DLD1 (cell line): ENCODE data around the gene DDN.

ENCODE experiments used
- in situ Hi-C: cut with HindIII; loops from 2 replicates; pipeline ENCODE4 v1.10.0; 2017; ENCODE audit warnings: low sequenced_read_pairs

Gene DDN

GRCh38 chr12:48985901-48986300, 13.3 kb downstream of the DDN start:
- in situ Hi-C loops = loop anchor here (10.0 kb wide), 1 partner anchor 141 kb away; no protein-coding TSS in a partner anchor

GRCh38 chr12:48985475-48985897, 13.7 kb downstream of the DDN start:
- in situ Hi-C loops = loop anchor here (10.0 kb wide), 1 partner anchor 141 kb away; no protein-coding TSS in a partner anchor

GRCh38 chr12:48982397-48983080, 16.6 kb downstream of the DDN start:
- in situ Hi-C loops = loop anchor here (10.0 kb wide), 1 partner anchor 138 kb away; no protein-coding TSS in a partner anchor

- in situ Hi-C loops = loop anchor here (10.0 kb wide), 1 partner anchor 137 kb away; no protein-coding TSS in a partner anchor
These were observed 17.4 kb downstream of the DDN start for GRCh38 chr12:48981757-48982157.

DNA sequence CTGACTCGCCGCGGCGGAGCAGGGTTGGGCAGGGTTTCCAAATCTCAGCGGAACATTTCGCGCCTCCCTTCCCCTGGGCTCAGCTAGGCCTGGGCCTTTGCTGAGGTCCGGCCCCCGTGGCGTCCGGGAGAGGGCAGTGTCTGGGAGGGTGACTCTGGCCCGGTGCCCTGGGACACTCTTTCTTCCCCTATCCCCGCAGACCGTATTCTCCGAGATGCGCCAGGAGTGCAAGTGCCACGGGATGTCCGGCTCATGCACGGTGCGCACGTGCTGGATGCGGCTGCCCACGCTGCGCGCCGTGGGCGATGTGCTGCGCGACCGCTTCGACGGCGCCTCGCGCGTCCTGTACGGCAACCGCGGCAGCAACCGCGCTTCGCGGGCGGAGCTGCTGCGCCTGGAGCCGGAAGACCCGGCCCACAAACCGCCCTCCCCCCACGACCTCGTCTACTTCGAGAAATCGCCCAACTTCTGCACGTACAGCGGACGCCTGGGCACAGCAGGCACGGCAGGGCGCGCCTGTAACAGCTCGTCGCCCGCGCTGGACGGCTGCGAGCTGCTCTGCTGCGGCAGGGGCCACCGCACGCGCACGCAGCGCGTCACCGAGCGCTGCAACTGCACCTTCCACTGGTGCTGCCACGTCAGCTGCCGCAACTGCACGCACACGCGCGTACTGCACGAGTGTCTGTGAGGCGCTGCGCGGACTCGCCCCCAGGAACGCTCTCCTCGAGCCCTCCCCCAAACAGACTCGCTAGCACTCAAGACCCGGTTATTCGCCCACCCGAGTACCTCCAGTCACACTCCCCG, 18.0 kb downstream of the DDN start:
- in situ Hi-C loops = loop anchor here (10.0 kb wide), 1 partner anchor 136 kb away; no protein-coding TSS in a partner anchor

DNA sequence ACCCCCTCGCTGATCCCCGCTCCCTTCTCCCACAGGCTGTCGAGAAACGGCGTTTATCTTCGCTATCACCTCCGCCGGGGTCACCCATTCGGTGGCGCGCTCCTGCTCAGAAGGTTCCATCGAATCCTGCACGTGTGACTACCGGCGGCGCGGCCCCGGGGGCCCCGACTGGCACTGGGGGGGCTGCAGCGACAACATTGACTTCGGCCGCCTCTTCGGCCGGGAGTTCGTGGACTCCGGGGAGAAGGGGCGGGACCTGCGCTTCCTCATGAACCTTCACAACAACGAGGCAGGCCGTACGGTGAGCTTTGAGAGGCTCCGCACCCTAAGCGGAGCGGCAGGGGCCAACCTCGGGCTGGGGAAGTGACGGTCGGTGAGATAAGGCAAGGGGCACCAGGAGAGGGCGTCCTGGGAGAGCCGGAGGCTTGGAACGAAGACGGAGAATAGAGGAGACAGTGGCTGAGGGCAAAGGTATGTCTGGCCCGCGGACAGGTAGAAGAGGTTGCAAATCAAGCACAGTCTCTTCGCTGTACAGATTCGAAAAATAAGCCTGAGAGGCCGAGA, 18.7 kb downstream of the DDN start:
- in situ Hi-C loops = loop anchor here (10.0 kb wide), 1 partner anchor 136 kb away; no protein-coding TSS in a partner anchor

DNA sequence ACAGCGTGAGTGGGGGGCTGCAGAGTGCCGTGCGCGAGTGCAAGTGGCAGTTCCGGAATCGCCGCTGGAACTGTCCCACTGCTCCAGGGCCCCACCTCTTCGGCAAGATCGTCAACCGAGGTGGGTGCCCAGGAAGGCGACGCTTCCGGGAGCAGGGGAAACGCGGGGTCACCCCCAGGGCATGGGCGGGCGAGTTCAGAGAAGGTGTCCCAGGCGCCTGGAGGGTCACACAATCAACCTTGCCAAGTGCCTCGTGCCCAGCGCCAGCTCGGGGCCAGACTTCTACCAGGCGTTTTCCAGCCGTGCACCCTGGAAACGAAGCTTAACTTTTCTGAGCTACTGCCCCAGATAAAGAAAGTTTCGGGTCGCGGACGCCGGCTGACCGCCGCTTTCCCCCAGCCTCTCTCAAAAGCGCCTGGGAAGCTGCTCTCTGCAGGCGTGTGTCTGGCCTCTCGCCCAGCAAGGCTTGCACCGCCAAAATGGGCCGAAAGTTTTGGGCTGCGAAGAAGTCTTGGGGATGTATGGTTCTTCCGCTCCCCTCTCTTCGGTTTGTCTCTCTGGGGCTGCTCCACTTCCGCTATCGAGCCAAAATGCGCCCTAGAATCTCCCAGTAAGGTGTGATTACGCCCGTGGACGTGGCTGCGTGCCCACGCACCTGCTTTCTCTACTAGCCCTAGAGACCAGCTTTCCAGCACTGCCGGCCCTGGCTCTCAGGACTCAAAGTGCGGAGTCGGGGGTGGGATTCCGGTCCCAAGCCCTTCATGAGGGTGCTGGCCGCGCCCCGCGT, 19.4 kb downstream of the DDN start:
- in situ Hi-C loops = loop anchor here (10.0 kb wide), 1 partner anchor 135 kb away; no protein-coding TSS in a partner anchor

DNA sequence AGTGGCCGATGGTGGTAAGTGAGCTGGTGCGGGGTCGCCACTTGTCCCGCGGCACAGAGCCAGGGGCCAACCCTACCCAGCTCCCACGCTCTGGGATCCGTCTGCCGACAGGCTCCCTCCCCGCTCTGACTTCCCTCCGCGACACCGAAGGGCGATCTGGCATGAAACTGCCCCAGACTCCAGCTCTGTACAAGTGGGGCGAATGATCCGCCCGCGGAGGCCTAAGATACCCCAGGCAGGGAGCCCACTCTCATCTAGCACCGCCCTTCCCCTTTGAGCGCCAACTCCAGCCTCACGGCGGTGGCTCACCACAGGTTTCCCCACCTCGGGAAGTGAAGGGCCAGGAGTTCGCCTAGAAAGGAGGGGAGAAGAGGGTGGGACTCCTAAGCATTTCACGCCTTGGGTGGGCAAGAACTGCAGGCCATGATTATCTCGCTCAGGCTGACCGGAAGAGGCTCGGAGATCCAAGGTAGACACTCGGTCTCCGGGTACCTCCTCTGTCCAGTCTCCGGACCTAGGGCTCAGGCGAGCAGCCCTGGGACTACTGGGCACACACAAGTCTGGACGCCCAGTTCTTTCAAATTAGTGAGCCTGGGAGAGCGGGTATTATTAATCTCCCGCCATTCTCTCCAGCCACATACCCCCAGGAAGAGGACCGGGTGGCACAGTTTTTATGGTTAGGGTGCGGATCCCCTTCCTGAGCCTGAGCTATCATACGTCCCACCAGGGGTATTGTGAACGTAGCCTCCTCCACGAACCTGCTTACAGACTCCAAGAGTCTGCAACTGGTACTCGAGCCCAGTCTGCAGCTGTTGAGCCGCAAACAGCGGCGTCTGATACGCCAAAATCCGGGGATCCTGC, 20.2 kb downstream of the DDN start:
- in situ Hi-C loops = no loop called here

DNA sequence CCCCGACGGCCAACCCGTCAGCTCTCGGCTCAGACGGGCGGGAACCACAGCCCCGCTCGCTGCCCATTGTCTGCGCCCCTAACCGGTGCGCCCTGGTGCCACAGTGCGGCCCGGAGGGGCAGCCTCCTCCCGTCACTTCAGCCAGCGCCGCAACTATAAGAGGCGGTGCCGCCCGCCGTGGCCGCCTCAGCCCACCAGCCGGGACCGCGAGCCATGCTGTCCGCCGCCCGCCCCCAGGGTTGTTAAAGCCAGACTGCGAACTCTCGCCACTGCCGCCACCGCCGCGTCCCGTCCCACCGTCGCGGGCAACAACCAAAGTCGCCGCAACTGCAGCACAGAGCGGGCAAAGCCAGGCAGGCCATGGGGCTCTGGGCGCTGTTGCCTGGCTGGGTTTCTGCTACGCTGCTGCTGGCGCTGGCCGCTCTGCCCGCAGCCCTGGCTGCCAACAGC, 20.9 kb downstream of the DDN start, which contains the start of gene WNT1:
TSS of gene WNT1 (plus strand) at position 32 of the 450 bp plus-strand sequence. CDS start at position 361, 329 bp downstream.
- in situ Hi-C loops = no loop called here

GRCh38 chr12:48977290-48978281, 21.6 kb downstream of the DDN start:
- in situ Hi-C loops = no loop called here

- in situ Hi-C loops = no loop called here
These were observed 25.1 kb downstream of the DDN start for GRCh38 chr12:48973941-48974673.

DNA sequence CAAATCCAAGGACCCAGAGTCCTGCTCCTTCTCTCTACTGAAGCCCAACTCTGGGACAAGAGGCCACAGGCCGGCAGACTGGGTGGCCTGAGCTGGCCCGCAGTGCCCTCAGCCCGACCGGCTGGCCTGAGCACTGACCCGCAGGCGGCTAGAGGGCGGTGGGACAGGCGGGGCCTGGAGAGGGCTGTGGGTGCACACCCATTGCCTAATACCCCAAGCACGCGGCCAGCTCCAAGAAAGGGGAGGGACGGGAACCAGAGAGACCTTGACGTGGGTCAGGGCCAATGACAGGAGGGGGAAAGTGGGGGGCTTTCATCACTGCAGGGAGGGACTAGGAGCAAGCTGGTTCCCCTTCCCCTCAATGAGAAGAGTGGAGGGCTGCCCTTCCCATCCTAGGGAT, 25.6 kb downstream of the DDN start:
- in situ Hi-C loops = no loop called here

GRCh38 chr12:48972952-48973483, 26.2 kb downstream of the DDN start:
- in situ Hi-C loops = no loop called here

DNA sequence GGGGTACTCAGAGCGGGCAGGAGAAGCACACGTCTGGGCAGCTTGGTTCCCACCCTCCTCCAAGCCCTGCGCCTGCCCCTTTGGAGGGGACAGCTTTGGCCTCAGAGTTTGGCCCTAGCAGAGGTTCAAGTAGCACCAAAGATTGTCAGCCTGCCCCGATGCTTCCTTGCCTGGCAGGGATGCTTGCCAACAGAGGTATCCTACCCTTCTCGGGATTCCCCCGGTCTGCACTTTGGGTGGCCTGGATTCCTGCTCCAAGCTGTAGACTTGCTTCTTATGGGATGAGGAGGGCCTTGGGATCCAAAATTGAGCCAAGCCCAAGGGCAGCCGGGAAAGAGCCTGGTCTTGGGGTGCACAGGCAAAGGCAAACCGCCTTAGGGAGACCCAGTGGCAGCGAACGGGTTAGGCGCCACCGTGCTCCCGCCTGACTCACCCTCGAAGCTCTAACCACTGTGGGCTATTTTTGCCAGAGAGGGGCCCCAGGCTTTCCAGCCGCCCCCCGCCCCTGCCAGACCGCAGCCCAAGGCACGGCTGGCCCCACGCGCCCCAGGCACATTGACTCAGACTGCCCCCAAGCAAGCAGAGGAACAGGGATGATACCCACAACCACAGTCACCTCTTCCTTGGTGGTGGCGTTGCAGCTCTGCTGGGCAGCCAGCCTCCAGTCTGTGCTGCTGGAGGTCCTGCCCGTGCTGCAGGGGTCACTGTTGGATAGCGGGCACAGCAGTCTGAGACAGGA, 26.8 kb downstream of the DDN start:
- in situ Hi-C loops = no loop called here

- in situ Hi-C loops = no loop called here
These were observed 28.4 kb downstream of the DDN start for GRCh38 chr12:48970702-48971334.
